Measurements from ENCODE around the gene FIG4.

- TF ChIP-seq POLR2A (IDR thresholded peaks at IDR 0.05) (no peak), CTCF (IDR thresholded peaks at IDR 0.05) (no peak)
Measured at GRCh38 chr6:109794201-109794923, 103.3 kb downstream of the FIG4 start.
